Measurements from ENCODE around the gene SF3A2. TPM values are rescaled to one million over a fixed set of nuclear protein-coding genes. Genes with fewer than 3 reads are reported as not detected.

The SF3A2 gene
- polyA plus RNA-seq, 10 donors: 48.0 to 78.1 (median 59.7) TPM

GRCh38 chr19:2237869-2238153, 1.2 kb downstream of the SF3A2 start:
- DNase-seq: no peak

GRCh38 chr19:2239173-2239572, 2.5 kb downstream of the SF3A2 start:
- no peak for DNase-seq

- peak in 1 of 3 donors; percentile 36 for DNase-seq
Observed at GRCh38 chr19:2239771-2240770, 3.4 kb downstream of the SF3A2 start.

GRCh38 chr19:2240881-2241760, 4.5 kb downstream of the SF3A2 start:
- DNase-seq: no peak

GRCh38 chr19:2242092-2242537, 5.5 kb downstream of the SF3A2 start:
- no peak for DNase-seq

GRCh38 chr19:2242816-2243215, 6.2 kb downstream of the SF3A2 start:
- DNase-seq: no peak

- no peak for DNase-seq
Observed at GRCh38 chr19:2243274-2244124, 6.9 kb downstream of the SF3A2 start.

- no peak for DNase-seq
Observed at GRCh38 chr19:2244125-2244411, 7.4 kb downstream of the SF3A2 start.

- no peak for DNase-seq
Observed at GRCh38 chr19:2244486-2244885, 7.9 kb downstream of the SF3A2 start.

GRCh38 chr19:2245273-2245672, 8.6 kb downstream of the SF3A2 start:
- DNase-seq: no peak

- no peak for DNase-seq
Observed at GRCh38 chr19:2246014-2246620, 9.5 kb downstream of the SF3A2 start.

GRCh38 chr19:2246801-2247361, 10.3 kb downstream of the SF3A2 start:
- peak in 1 of 3 donors; percentile 31 for DNase-seq

GRCh38 chr19:2247433-2248101, 10.9 kb downstream of the SF3A2 start:
- no peak for DNase-seq

- DNase-seq: peak in 1 of 3 donors; percentile 30
Observed at GRCh38 chr19:2248136-2249009, 11.7 kb downstream of the SF3A2 start.

GRCh38 chr19:2249010-2249866, 12.6 kb downstream of the SF3A2 start, which contains the start of gene AMH:
AMH (plus strand) TSS chr19:2249323; CDS start chr19:2249333, 10 bp downstream.
- DNase-seq: peak in 1 of 3 donors; percentile 34

GRCh38 chr19:2249880-2250765, 13.5 kb downstream of the SF3A2 start:
- no peak for DNase-seq

- DNase-seq: no peak
Observed at GRCh38 chr19:2250766-2251105, 14.1 kb downstream of the SF3A2 start.
